Skeletal muscle tissue (tissue), 4 donors: ENCODE results near the gene RASEF. TPM values are rescaled to one million over a fixed set of nuclear protein-coding genes. Genes with fewer than 3 reads are reported as not detected.

Source experiments
- H3K27ac ChIP-seq: one replicate; pipeline ENCODE4 v1.7.0; 2013; ENCODE audit warnings: mild to moderate bottlenecking, low read depth, low read length, inconsistent platforms
- H3K27me3 ChIP-seq, 3 donors: one replicate each; pipeline ENCODE4 v1.7.0; 2013; ENCODE audit warnings: low read length in 3 of 3; ENCODE audit not compliant: control insufficient read depth in 3 of 3, insufficient read depth in 3 of 3
- H3K36me3 ChIP-seq, 3 donors: one replicate each; pipeline ENCODE4 v1.7.0; 2013; ENCODE audit warnings: low read length in 3 of 3; ENCODE audit not compliant: control insufficient read depth in 3 of 3, insufficient read depth in 3 of 3
- H3K4me1 ChIP-seq, 3 donors: one replicate each; pipeline ENCODE4 v1.7.0; 2013; ENCODE audit warnings: low read length in 3 of 3, mild to moderate bottlenecking in 3 of 3; ENCODE audit not compliant: control insufficient read depth in 3 of 3, insufficient read depth in 3 of 3
- H3K4me3 ChIP-seq, 3 donors: one replicate each; pipeline ENCODE4 v1.7.0; 2013; ENCODE audit warnings: low read length in 3 of 3
- H3K9ac ChIP-seq, 3 donors: one replicate each; pipeline ENCODE4 v1.7.0; 2013; ENCODE audit warnings: low read length in 3 of 3, mild to moderate bottlenecking in 3 of 3, moderate library complexity in 2 of 3, low read depth in 1 of 3
- H3K9me3 ChIP-seq, 3 donors: one replicate each; pipeline ENCODE4 v1.7.0; 2013; ENCODE audit warnings: low read length in 3 of 3; ENCODE audit not compliant: control insufficient read depth in 3 of 3
- total RNA-seq: library from RNA; depleted of rRNA; stranded (reverse); fragments of >200 nt; gene quantifications from one replicate; pipeline ENCODE4 v1.2.3, GENCODE V29; 2014
- donor health status: Osteomylitis.

RASEF gene
- total RNA-seq, 1 donor from 2014 or later: under 0.01 TPM

DNA sequence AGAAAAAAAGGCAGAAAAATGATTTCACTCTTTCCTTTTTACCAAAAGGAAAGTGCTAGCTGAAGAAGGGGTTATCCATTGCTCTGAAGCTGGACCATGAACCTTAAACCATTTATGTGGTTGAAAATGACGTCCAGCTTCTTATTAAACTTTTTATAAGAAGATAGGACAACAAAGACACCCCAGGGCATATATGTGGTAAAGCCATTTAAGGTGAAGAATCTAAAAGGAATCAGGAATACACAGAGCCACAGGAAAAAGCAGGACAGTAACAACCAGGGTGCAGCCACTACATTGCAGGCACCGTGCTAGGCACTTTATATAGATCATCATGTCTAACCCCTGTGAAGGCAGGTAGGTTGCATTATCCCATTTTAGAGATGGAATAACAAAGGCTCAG, 42.1 kb downstream of the RASEF start:
- Histone ChIP-seq H3K27ac (no peak overlapping the region), H3K27me3 (no peaks in the 10 kb centered on the region), H3K9ac (no peak overlapping the region), H3K4me1 (no peaks in the 10 kb centered on the region), H3K9me3 (peaks cover 0 to 6% (median 0%) of the 10 kb centered on the region in 3 donors), H3K4me3 (no peak overlapping the region), H3K36me3 (no peaks in the 10 kb centered on the region)

DNA sequence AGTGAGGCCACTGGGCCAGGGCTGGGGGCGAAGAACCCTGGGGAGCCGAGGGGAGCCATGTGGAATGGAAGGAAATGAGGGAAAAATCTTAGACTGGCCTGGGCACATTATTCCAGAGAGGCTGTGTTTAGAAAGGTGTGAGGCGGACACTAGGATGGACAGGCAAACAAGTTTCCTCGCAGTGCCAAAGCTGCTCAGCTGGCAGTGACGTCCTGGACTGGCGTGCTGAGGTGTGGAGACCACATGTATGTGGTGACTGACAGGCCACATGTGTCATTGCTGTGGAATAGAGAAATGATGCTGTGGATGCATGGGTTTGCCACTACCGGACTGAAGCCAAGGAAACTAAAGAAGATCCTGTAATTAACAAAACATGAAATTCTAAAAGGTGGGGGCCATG, 42.6 kb downstream of the RASEF start:
- Histone ChIP-seq H3K4me1 (no peaks in the 10 kb centered on the region), H3K4me3 (no peak overlapping the region), H3K27me3 (no peaks in the 10 kb centered on the region), H3K27ac (no peak overlapping the region), H3K9me3 (peaks cover 0 to 6% (median 0%) of the 10 kb centered on the region in 3 donors), H3K36me3 (no peaks in the 10 kb centered on the region), H3K9ac (no peak overlapping the region)

DNA sequence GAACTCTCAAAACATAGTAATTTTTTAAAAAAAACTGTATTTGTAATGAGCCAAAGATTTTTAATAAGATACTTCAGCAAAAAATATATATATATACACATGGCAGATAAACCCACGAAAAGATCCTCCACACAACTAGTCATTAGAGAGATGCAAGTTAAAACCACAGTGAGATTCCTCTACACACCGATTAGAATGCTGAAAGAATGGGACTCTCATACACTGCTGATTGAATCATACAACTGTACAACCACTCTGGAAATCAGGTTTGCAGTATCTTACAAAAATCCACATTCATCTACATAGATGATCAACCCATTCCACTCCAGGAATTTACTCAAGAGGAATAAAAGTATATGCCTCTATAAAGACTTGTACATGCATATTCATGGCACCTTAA, 43.7 kb downstream of the RASEF start:
- Histone ChIP-seq H3K27ac (no peak overlapping the region), H3K9me3 (peaks cover 0 to 6% (median 0%) of the 10 kb centered on the region in 3 donors), H3K9ac (no peak overlapping the region), H3K4me1 (no peaks in the 10 kb centered on the region), H3K4me3 (no peak overlapping the region), H3K36me3 (no peaks in the 10 kb centered on the region), H3K27me3 (no peaks in the 10 kb centered on the region)

DNA sequence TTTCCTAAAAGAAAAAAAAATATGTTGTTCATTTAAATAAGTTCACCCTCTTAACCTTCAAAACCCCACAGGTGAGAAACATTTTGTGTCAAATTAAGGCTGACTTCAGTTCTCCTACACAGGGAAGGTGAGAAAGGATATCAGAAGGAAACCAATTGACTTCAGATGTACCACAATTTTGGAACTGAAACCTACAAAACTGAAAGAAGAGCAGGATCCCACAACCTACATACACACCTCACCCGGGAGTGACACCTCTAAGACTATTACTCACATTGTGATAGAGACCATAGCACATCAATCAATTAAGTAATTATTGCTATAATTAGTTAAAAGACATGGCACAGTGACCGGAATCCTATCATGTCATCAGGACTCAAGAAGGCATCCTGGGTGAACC, 47.0 kb downstream of the RASEF start:
- no peak overlapping the region for H3K9ac ChIP-seq
- H3K27me3 ChIP-seq: no peaks in the 10 kb centered on the region
- no peaks in the 10 kb centered on the region for H3K36me3 ChIP-seq

GRCh38 chr9:83013867-83014605, 48.9 kb downstream of the RASEF start:
- Histone ChIP-seq H3K9me3 (peaks cover 0 to 6% (median 0%) of the 10 kb centered on the region in 3 donors), H3K27ac (no peak overlapping the region), H3K27me3 (no peaks in the 10 kb centered on the region), H3K36me3 (no peaks in the 10 kb centered on the region), H3K4me3 (no peak overlapping the region), H3K4me1 (no peaks in the 10 kb centered on the region), H3K9ac (no peak overlapping the region)

More for the DNA sequence above, 47.0 kb downstream of the RASEF start:
- no peak overlapping the region for H3K27ac ChIP-seq
- H3K4me1 ChIP-seq: no peaks in the 10 kb centered on the region
- peaks cover 0 to 6% (median 0%) of the 10 kb centered on the region in 3 donors for H3K9me3 ChIP-seq
- no peak overlapping the region for H3K4me3 ChIP-seq

DNA sequence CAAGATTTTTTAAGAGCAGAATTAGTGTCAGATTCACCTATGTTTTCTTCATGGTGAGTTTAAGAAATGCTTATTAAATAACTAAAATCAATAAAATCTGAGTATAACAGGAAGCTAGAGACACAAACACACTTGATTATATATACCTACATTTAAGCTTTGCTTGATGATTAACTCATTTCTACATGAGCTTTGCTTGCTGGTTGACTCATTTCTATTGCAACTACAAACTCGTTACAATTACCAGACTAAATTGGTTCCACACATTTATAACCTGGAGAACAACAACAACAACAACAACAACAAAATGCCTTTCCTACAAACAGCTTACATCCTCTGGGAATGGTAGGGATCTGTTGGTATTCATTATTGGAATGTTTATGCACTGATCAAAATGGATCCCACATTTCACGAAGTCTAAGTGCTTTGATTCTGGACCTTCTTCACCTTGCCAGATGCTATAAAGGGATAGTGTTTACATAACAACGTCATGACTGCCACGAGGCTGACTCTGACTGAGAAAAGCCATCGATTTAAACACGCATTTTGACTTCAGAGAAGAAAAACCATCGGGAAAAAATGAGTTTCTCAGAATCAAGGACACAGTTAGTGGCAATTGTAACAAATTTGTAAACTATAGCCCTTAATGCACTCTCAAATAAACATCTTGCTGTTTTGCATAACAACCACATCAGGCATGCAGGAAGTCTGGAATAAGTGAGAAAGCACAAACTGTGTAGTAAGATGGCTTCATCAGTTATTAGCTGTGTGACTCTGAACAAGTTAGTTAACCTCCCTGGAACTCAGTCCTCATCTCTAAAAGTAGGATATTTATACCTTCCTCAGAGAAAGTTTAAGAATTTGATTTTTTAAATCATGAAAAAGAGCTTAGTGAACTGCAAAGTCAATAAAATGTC, 49.8 kb downstream of the RASEF start:
- H3K36me3 ChIP-seq: no peaks in the 10 kb centered on the region
- no peaks in the 10 kb centered on the region for H3K4me1 ChIP-seq
- H3K9me3 ChIP-seq: peaks cover 0 to 6% (median 0%) of the 10 kb centered on the region in 3 donors
- H3K9ac ChIP-seq: no peak overlapping the region
- H3K27ac ChIP-seq: no peak overlapping the region
- no peaks in the 10 kb centered on the region for H3K27me3 ChIP-seq
- H3K4me3 ChIP-seq: no peak overlapping the region

GRCh38 chr9:83012168-83012921, 50.6 kb downstream of the RASEF start:
- Histone ChIP-seq H3K9me3 (no peaks in the 10 kb centered on the region), H3K4me3 (no peak overlapping the region), H3K27ac (no peak overlapping the region), H3K36me3 (no peaks in the 10 kb centered on the region), H3K4me1 (no peaks in the 10 kb centered on the region), H3K27me3 (no peaks in the 10 kb centered on the region), H3K9ac (no peak overlapping the region)

DNA sequence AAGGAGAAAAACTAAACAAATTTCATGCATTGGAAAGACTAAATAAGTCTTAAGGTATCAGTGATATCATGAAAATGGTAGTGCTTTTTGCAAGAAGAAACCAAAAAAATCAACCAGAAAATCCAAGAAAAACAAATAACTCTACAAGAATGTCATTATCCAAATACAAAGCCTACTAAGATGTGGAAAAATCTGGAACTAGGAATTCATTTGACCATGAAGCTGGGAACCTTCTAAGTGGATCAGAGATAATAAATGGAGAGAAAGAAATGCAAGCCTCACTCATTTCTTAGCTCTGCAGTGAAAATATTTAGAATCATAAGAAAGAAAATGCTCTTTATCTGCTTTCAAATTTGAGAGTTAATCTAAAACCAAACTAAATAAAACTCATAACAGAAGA, 51.3 kb downstream of the RASEF start:
- Histone ChIP-seq H3K9me3 (no peaks in the 10 kb centered on the region), H3K9ac (no peak overlapping the region), H3K27ac (no peak overlapping the region), H3K4me3 (no peak overlapping the region), H3K4me1 (no peaks in the 10 kb centered on the region), H3K36me3 (no peaks in the 10 kb centered on the region), H3K27me3 (no peaks in the 10 kb centered on the region)

DNA sequence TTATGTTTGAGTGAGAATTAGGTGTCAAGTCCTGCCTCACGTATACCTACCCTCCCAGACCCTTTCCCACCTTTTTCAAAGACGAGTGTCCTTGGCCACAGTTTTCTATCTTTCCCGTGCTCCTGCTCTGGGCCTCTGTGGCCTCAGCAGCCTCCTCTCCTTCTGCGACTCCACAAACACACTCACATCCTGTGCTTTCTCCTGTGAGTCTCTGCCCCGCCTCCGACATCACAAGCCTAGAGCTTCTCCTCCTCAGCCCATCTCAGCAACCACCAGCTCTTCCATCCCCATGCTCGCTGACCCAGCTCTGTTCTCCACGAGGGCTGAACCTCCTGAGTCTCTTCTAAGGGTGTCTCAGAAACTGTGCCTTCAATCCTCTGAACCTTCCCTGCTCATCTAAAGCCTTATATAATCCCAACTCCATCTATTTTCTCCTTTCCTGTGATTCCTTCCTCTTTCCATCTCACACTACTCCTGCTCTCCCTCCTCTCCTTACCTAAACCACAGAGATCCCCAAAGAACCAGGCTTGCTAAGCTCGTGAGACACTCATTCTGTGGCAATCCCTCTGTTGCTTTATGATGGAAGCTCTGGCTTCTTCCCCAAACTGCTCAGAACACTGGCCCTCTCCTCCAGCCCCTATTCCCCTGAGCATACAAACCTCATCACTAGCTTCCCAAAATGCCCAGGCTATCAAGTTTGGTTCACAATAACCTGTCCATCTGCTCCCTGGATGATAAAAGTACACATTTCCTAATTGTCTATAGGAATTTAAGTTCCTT, 55.2 kb downstream of the RASEF start:
- no peak overlapping the region for H3K9ac ChIP-seq
- H3K27ac ChIP-seq: no peak overlapping the region
- H3K27me3 ChIP-seq: no peaks in the 10 kb centered on the region
- H3K9me3 ChIP-seq: no peaks in the 10 kb centered on the region
- H3K4me3 ChIP-seq: no peak overlapping the region
- H3K36me3 ChIP-seq: no peaks in the 10 kb centered on the region
- H3K4me1 ChIP-seq: no peaks in the 10 kb centered on the region
